Neuronal stem cell (in vitro differentiated cells): ENCODE results near the gene LEPROT.
A peak's percentile ranks its signal among the peaks of the same experiment; 100 is the strongest.

ENCODE experiments used
- DNase-seq: peaks from one replicate; pipeline ENCODE4 v3.0.0-alpha.2; 2013; ENCODE audit warnings: low spot score
- H2AFZ ChIP-seq: one replicate; pipeline ENCODE4 v1.6.1; 2013; ENCODE audit warnings: mild to moderate bottlenecking, low read length, inconsistent platforms
- H2AK5ac ChIP-seq: 2 replicates; pipeline ENCODE4 v1.6.1; 2013; ENCODE audit warnings: low read depth, mild to moderate bottlenecking, inconsistent platforms, low read length, moderate library complexity, mixed read lengths
- H2BK120ac ChIP-seq: 2 replicates; pipeline ENCODE4 v1.6.1; 2013; ENCODE audit warnings: low read depth, mild to moderate bottlenecking, inconsistent platforms, low read length, moderate library complexity, mixed read lengths
- H2BK12ac ChIP-seq: one replicate; pipeline ENCODE4 v1.6.1; 2013; ENCODE audit warnings: low read length, inconsistent platforms
- H2BK15ac ChIP-seq: 2 replicates; pipeline ENCODE4 v1.6.1; 2013; ENCODE audit warnings: mild to moderate bottlenecking, low read length, inconsistent platforms, mixed read lengths
- H2BK5ac ChIP-seq: one replicate; pipeline ENCODE4 v1.6.1; 2013; ENCODE audit warnings: inconsistent platforms, mild to moderate bottlenecking, low read length, moderate library complexity
- H3K14ac ChIP-seq: one replicate; pipeline ENCODE4 v1.6.1; 2013; ENCODE audit warnings: low read length, inconsistent platforms
- H3K18ac ChIP-seq: 2 replicates; pipeline ENCODE4 v1.6.1; 2013; ENCODE audit warnings: low read length, inconsistent platforms
- H3K23ac ChIP-seq: 2 replicates; pipeline ENCODE4 v1.6.1; 2013; ENCODE audit warnings: low read depth, mild to moderate bottlenecking, mixed read lengths, low read length, inconsistent platforms; ENCODE audit not compliant: poor library complexity
- H3K27ac ChIP-seq: replicated peaks from 3 replicates; pipeline ENCODE4 v1.5.1; 2013; ENCODE audit warnings: low read length, inconsistent platforms
- H3K27me3 ChIP-seq, 3 experiments: 2 replicates each; pipeline ENCODE4 v1.6.1; 2013; ENCODE audit warnings: low read length in 3 of 3, mild to moderate bottlenecking in 2 of 3, inconsistent platforms in 1 of 3, low read depth in 1 of 3, mixed read lengths in 1 of 3, moderate library complexity in 1 of 3; ENCODE audit not compliant: control insufficient read depth in 3 of 3, insufficient read depth in 3 of 3
- H3K36me3 ChIP-seq, 2 donors: replicated peaks in 1 of 2; 2 replicates each; pipeline ENCODE4 v1.6.1; 2013; ENCODE audit warnings: low read length in 2 of 2; ENCODE audit not compliant: control insufficient read depth in 2 of 2, insufficient read depth in 2 of 2
- H3K4ac ChIP-seq: 2 replicates; pipeline ENCODE4 v1.6.1; 2013; ENCODE audit warnings: inconsistent platforms, mild to moderate bottlenecking, low read length, moderate library complexity
- H3K4me1 ChIP-seq, 2 donors: 1 replicate in 1 of 2; 2 replicates in 1 of 2; pipeline ENCODE4 v1.6.1; 2013; ENCODE audit warnings: low read length in 2 of 2, low read depth in 1 of 2; ENCODE audit not compliant: control insufficient read depth in 2 of 2, insufficient read depth in 1 of 2
- H3K4me2 ChIP-seq: one replicate; pipeline ENCODE4 v1.6.1; 2013; ENCODE audit warnings: mild to moderate bottlenecking, low read length, inconsistent platforms; ENCODE audit not compliant: insufficient read depth, poor library complexity, severe bottlenecking
- H3K4me3 ChIP-seq, 2 donors: 2 replicates each; pipeline ENCODE4 v1.5.1; 2013; ENCODE audit warnings: low read length in 2 of 2, mild to moderate bottlenecking in 2 of 2, inconsistent platforms in 1 of 2, moderate library complexity in 1 of 2
- H3K79me1 ChIP-seq: one replicate; pipeline ENCODE4 v1.6.1; 2013; ENCODE audit warnings: low read depth, mild to moderate bottlenecking, inconsistent platforms, low read length, moderate library complexity
- H3K9ac ChIP-seq: one replicate; pipeline ENCODE4 v1.6.1; 2013; ENCODE audit warnings: mild to moderate bottlenecking, low read depth, low read length, inconsistent platforms; ENCODE audit not compliant: poor library complexity
- H3K9me3 ChIP-seq, 2 donors: replicated peaks in 1 of 2; 2 replicates each; pipeline versions ENCODE3 to v1.6.1; 2013; ENCODE audit warnings: low read length in 2 of 2, mild to moderate bottlenecking in 2 of 2, inconsistent platforms in 1 of 2, low read depth in 1 of 2, mixed read lengths in 1 of 2, moderate library complexity in 1 of 2; ENCODE audit not compliant: control insufficient read depth in 2 of 2, insufficient read depth in 1 of 2
- H4K8ac ChIP-seq: one replicate; pipeline ENCODE4 v1.6.1; 2013; ENCODE audit warnings: low read depth, mild to moderate bottlenecking, inconsistent platforms, low read length, moderate library complexity
- H4K91ac ChIP-seq: one replicate; pipeline ENCODE4 v1.6.1; 2013; ENCODE audit warnings: low read length, low read depth, mild to moderate bottlenecking, inconsistent platforms; ENCODE audit not compliant: poor library complexity
- WGBS, 2 donors: extraction: QIAGEN DNeasy Blood & Tissue Kit; methylation state at CpG; one replicate each; pipeline ENCODE4 v1.1.7; 2013; ENCODE audit warnings: missing lambda C conversion rate in 2 of 2, mixed read lengths in 1 of 2; ENCODE audit not compliant: insufficient read length in 2 of 2, insufficient replicate concordance in 1 of 2; ENCODE audit errors: extremely low coverage in 2 of 2; 5-methylcytosine and 5-hydroxymethylcytosine counted together

Gene LEPROT

DNA sequence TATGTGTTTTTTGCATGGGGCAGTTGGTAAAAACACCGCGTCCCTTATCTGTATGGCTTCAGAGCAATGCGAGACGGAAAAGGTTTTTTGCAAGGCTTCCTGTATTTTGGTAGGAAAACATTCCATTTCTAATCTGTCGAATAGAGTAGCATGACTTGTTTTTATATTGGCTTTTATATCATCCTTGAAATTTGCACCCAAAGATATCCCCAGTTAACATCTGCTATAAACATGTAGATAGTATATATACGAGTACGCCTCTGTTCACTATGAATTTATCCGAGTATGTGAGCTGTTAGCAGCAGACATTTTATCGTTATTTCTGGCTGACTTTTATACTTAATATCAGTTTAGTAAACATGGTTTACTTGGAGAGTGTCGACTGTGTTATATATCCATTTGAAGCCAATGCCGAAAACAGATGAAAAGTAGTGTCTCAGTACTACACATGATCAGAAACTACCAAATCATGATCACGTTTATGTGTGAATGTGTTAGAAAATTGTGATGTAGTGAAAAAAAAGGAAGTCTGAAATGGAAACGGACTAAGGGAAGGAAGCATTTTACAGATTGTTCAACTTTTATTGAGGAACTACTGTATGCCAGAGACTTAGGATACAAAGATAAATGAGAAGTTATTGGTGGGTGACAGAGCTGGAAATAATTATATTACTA lies 1.0 kb downstream of the LEPROT start:
- H3K23ac ChIP-seq, result no peak overlapping the region
- no peak overlapping the region for H3K9ac ChIP-seq
- peaks cover 5% of the 10 kb centered on the region for H3K79me1 ChIP-seq
- H2BK120ac ChIP-seq, result no peak overlapping the region
- H2AFZ ChIP-seq, result peak overlapping the region; percentile 97
- H2BK5ac ChIP-seq, result no peak overlapping the region
- H2BK12ac ChIP-seq, result no peak overlapping the region
- no peak overlapping the region for H3K18ac ChIP-seq
- H3K27ac ChIP-seq, result peak overlapping the region; percentile 98
- H3K4me3 ChIP-seq, result peak overlapping the region; percentile 94 to 96
- no peak for DNase-seq
- H3K4me1 ChIP-seq, result peaks cover 2 to 5% of the 10 kb centered on the region in 2 donors
- no peak overlapping the region for H2AK5ac ChIP-seq
- no peak overlapping the region for H4K91ac ChIP-seq
- no peak overlapping the region for H3K14ac ChIP-seq
- 100% methylated on average over 1 of the region's 13 CpGs for WGBS, 2 donors
- peaks cover 0 to 3% of the 10 kb centered on the region in 2 donors for H3K9me3 ChIP-seq
- no peak overlapping the region for H3K4ac ChIP-seq
- H3K36me3 ChIP-seq, result peaks cover 2 to 18% of the 10 kb centered on the region in 2 donors
- H4K8ac ChIP-seq, result no peak overlapping the region
- peak overlapping the region; percentile 55 for H3K4me2 ChIP-seq
- H3K27me3 ChIP-seq, result peaks cover 0 to 19% (median 0%) of the 10 kb centered on the region in 3 experiments
- H2BK15ac ChIP-seq, result no peak overlapping the region

DNA sequence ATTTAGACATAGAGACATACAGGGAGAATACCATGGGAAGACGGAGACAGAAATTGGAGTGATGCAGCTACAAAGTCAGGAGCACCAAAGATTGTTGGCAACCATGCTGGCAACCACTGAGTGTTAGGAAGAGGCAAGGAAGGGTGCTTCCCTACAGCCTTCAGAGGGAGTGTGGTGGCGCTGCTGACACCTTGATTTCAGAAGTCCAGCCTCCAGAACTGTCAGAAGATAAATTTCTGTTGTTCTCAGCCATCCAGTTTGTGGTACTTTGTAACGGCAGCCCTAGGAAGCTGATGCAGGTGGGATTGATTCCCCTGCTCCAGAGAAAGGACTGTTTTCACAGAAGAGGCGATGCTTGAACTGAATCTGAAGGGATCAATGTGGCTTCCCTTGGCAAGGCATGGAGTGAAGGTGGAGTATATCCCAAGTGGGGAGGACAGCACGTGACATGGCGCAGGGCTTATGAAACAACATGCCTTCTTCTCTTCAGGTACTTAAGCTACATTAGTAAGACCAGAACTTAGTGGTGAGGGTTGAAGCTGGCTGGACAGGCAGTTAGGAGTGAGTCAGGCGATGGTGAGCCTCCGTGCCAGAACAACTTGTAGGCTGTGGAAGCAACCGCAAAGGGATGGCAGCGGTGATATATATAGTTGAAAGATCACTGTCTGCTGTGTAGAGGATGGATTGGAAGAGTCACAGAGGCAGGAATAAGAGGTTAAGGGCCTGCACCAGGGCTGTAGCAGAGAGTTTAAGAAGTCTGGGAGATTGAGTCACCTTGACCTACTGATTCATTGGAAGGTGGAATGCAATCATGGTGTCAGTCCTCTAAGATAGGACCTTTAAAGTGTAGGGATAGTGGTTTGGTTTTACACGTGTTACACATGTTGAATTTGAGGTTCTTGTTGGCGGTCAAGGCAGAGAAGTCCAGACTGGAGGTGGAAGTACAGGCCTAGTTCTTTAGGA lies 2.1 kb downstream of the LEPROT start:
- Histone ChIP-seq H3K18ac (no peak overlapping the region), H4K8ac (no peak overlapping the region), H4K91ac (no peak overlapping the region), H3K14ac (no peak overlapping the region), H3K9me3 (peaks cover 0 to 3% of the 10 kb centered on the region in 2 donors), H3K27ac (no peak overlapping the region), H3K23ac (no peak overlapping the region), H2BK15ac (no peak overlapping the region), H3K9ac (no peak overlapping the region), H2BK5ac (no peak overlapping the region), H3K79me1 (peaks cover 5% of the 10 kb centered on the region), H3K4me2 (no peak overlapping the region), H3K4me3 (peak overlapping the region in 1 of 2 donors; percentile 94), H2BK12ac (no peak overlapping the region), H3K4ac (no peak overlapping the region), H2BK120ac (no peak overlapping the region), H3K27me3 (peaks cover 0 to 15% (median 0%) of the 10 kb centered on the region in 3 experiments), H2AK5ac (no peak overlapping the region), H3K36me3 (peaks cover 2 to 27% of the 10 kb centered on the region in 2 donors), H3K4me1 (peaks cover 2 to 5% of the 10 kb centered on the region in 2 donors), H2AFZ (no peak overlapping the region)
- DNase-seq, result no peak
- WGBS, 2 donors, result no CpG with 5 or more reads among the region's 12 CpGs

DNA sequence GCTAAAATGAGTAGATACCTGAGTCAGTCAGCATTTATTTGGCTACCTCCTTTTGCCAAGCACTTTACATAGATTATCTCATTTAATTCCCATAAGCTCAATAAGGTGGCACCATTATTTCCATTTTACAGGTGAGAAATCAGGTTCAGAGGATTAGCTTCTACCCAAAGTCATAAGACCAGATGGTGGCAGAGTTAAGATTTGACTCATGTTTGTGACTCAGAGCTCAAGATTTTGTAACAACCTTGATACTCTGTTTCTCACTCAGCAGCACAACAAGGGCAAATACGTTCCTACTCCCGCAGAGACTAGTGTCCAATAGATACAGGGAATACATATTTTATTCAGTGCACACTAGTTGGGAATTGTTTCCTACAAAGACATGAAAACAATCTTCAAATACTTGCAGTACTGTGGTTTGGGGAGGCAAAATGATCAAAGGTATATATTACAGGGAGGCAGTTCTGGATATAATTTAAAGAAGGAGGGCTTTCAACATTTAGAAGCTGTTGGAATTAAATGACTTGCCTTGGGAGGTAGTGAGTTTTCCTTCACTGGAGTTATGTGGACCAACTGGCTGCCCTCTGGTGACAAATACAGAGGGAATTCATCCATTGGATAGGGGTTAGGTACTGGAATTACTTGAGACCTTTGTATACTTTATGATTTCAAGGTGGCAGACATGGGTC lies 3.6 kb downstream of the LEPROT start:
- H3K27me3 ChIP-seq, result peaks cover 0 to 1% (median 0%) of the 10 kb centered on the region in 3 experiments
- no peak overlapping the region for H3K4me2 ChIP-seq
- no peak overlapping the region for H3K14ac ChIP-seq
- no peak overlapping the region for H2AFZ ChIP-seq
- peaks cover 4 to 5% of the 10 kb centered on the region in 2 donors for H3K4me1 ChIP-seq
- H2BK12ac ChIP-seq, result no peak overlapping the region
- H2BK120ac ChIP-seq, result no peak overlapping the region
- DNase-seq, result no peak
- no peak overlapping the region for H2BK15ac ChIP-seq
- no peak overlapping the region for H4K8ac ChIP-seq
- no peak overlapping the region for H3K9ac ChIP-seq
- H2AK5ac ChIP-seq, result no peak overlapping the region
- no peak overlapping the region for H4K91ac ChIP-seq
- WGBS, 2 donors, result no CpG with 5 or more reads among the region's 2 CpGs
- H3K18ac ChIP-seq, result no peak overlapping the region
- no peaks in the 10 kb centered on the region for H3K9me3 ChIP-seq
- no peak overlapping the region for H3K4me3 ChIP-seq
- no peak overlapping the region for H2BK5ac ChIP-seq
- no peak overlapping the region for H3K27ac ChIP-seq
- peaks cover 5% of the 10 kb centered on the region for H3K79me1 ChIP-seq
- no peak overlapping the region for H3K4ac ChIP-seq
- peaks cover 2 to 41% of the 10 kb centered on the region in 2 donors for H3K36me3 ChIP-seq
- no peak overlapping the region for H3K23ac ChIP-seq
